Epithelial cell of proximal tubule (primary cell): Measurements from ENCODE around the gene LACTBL1. TPM values are rescaled to one million over a fixed set of nuclear protein-coding genes. Genes with fewer than 3 reads are reported as not detected.
"Not testable (repeated sequence)": the region's sequence is repeated elsewhere in the genome, so short reads cannot be mapped to it uniquely, and the experiment has no call there.

ENCODE experiments used
- DNase-seq: peaks from one replicate; pipeline ENCODE4 v3.0.0-alpha.2; 2011; ENCODE audit warnings: low read depth
- H3K4me3 ChIP-seq: 2 replicates; pipeline ENCODE4 v1.5.1; 2011; ENCODE audit warnings: low read depth, mild to moderate bottlenecking, low read length
- total RNA-seq: library from RNA; depleted of rRNA; stranded (reverse); fragments of >200 nt; gene quantifications from 2 replicates; pipeline ENCODE4 v1.2.3, GENCODE V29; 2015
- TF ChIP-seq, protein P1 (sequence below): conservative IDR thresholded peaks from 2 replicates; pipeline ENCODE4 v1.5.1; 2012; ENCODE audit warnings: low read depth, mild to moderate bottlenecking, low read length

LACTBL1 gene
- total RNA-seq, 1 donor from 2014 or later: not detected

- TF ChIP-seq, protein P1, sequence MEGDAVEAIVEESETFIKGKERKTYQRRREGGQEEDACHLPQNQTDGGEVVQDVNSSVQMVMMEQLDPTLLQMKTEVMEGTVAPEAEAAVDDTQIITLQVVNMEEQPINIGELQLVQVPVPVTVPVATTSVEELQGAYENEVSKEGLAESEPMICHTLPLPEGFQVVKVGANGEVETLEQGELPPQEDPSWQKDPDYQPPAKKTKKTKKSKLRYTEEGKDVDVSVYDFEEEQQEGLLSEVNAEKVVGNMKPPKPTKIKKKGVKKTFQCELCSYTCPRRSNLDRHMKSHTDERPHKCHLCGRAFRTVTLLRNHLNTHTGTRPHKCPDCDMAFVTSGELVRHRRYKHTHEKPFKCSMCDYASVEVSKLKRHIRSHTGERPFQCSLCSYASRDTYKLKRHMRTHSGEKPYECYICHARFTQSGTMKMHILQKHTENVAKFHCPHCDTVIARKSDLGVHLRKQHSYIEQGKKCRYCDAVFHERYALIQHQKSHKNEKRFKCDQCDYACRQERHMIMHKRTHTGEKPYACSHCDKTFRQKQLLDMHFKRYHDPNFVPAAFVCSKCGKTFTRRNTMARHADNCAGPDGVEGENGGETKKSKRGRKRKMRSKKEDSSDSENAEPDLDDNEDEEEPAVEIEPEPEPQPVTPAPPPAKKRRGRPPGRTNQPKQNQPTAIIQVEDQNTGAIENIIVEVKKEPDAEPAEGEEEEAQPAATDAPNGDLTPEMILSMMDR: no peak
- DNase-seq: no peak
- no peak overlapping the region for H3K4me3 ChIP-seq
Measured at GRCh38 chr1:22983944-22984343, 11.3 kb upstream of the LACTBL1 start.

GRCh38 chr1:22980471-22980790, 7.8 kb upstream of the LACTBL1 start:
- H3K4me3 ChIP-seq, DNase-seq: not testable (repeated sequence)

DNA sequence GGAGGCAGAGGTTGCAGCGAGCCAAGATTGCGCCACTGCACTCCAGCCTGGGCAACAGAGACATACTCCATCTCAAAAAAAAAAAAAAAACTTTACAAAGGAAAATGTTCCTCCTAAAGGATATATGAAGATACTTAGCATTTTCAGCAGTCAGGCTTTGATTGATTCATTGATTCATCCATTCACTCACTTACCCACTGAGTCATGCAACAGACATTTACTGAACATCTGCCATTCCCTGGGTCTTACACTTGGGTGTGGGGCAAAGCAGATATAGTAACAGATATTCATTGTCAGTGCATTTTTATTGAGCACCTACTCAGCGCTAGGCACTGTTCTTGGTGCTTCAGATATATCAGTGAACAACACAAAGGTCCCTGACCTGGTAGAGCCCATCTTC, 5.6 kb upstream of the LACTBL1 start:
- peak; percentile 19 for DNase-seq
- H3K4me3 ChIP-seq: no peak overlapping the region
- TF ChIP-seq, protein P1: no peak

DNA sequence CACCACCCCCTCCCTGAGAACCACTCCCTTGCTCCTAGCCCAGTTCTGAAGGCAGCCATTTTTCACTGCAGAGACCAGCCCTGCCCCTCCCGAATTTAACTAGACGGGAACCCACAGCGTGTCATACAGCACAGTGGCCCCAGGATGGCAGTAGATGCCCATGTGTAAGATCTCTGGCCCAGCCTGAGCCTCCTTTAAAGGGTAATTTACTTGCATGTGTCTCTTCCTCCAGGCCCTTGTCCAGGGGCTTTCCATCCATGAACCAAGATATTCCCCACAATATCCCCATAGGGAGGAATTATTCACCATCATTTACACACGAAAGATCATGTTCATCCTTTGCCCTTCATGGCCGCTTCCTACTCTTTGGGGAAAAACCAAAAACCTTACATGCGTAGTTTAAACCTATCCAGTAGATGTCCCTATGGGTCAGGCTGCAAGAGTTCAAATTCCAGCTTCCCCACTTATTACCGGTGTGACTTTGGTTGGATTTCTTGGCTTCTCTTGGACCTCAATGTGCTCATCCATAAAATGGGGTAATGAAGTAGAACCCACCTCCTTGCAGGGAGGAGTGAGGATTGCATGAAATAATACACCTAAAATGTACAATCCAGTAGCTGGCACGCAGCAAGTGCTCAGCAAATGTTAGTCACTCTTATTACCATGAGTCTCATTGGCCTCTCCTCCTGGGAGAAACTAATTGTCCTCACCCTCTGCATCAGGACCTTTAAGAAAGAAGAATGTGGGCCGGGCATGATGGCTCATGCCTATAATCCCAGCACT, 4.0 kb upstream of the LACTBL1 start:
- H3K4me3 ChIP-seq: no peak overlapping the region

GRCh38 chr1:22976127-22976460, 3.4 kb upstream of the LACTBL1 start:
- DNase-seq: no peak
- TF ChIP-seq, protein P1: no peak
- no peak overlapping the region for H3K4me3 ChIP-seq

More for the DNA sequence above, 4.0 kb upstream of the LACTBL1 start:
- TF ChIP-seq, protein P1: peak; percentile 92
- DNase-seq: peak; percentile 33

DNA sequence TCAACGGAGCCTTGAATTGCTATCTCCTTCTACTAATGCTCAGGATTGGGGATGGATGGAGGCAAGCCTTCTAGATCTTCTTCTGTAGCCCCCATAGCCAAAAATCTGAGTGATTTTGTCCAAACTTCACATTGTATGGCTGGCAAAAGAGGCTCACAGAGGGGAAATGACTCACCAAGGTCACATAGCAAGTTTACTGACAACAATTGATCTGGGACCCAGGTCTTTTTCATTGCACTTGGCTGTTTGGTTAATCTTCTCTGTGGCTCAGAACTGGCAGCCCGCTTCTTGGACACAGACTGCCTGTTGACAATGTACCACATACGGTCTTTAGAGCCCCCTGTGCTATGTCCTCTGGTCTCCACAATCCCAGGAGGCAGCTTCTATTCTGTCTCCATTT, 3.0 kb upstream of the LACTBL1 start:
- no peak for DNase-seq
- H3K4me3 ChIP-seq: no peak overlapping the region
- TF ChIP-seq, protein P1: no peak

DNA sequence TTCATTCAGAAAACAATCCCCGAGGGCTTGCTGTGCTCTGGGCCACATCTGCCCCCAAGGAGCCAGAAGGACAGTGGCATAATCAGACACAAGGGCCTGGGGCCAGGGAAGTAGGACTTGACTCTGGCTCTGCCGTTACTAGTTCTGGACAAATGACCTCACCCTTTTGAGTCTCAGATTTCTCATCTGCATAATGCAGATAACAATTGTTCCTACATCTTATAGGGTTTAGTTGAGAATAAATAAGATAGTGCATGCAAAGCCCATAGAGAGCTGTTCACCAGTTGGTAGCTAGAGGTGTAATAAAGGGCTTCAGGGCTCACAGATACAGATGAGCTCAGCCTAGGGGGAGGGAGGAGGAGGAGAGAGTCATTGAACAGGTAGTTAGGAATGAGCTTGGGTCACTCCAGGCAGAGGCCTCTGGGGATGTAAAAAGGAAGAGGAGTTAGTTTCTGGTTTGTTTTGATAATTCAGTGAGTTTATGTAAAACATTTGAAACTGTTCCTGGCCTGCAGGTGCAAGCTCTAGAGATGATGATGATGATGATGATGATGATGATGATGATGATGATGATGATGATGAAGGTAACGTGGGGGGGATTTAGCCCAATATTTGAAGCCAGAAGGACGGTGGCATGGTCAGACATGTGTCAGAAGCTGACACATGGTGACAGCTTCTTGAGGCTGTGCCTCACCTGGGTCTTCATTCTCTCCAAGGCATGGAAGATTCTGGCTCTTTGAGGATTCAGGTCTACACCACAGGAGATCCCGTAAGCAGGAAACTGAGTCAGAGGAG, 858 bp downstream of the LACTBL1 start:
- no peak overlapping the region for H3K4me3 ChIP-seq
- TF ChIP-seq, protein P1: no peak
- no peak for DNase-seq
